Adrenal gland (tissue), 12 donors: Measurements from ENCODE around the gene MYD88. TPM values are rescaled to one million over a fixed set of nuclear protein-coding genes. Genes with fewer than 3 reads are reported as not detected.

Experiments used
- DNase-seq, 7 donors: peaks; one replicate each; pipeline ENCODE4 v3.0.0-alpha.2; 2019 to 2020
- H3K27ac ChIP-seq, 5 donors: fragments of 200-600 bp; sonication (generic) in 4 of 5; 1 replicate in 3 of 5; 2 replicates in 2 of 5; pipeline versions ENCODE4 v1.5.1 to v1.8.0; 2016 to 2020; ENCODE audit warnings: mild to moderate bottlenecking in 1 of 5
- H3K27me3 ChIP-seq: fragments of 200-600 bp; 2 replicates; pipeline ENCODE4 v1.8.0; 2021
- H3K36me3 ChIP-seq, 2 donors: fragments of 200-600 bp; replicated peaks in 1 of 2; 1 replicate in 1 of 2; 2 replicates in 1 of 2; pipeline versions ENCODE4 v1.5.1 to v1.8.0; 2018 to 2022
- H3K4me1 ChIP-seq, 2 donors: fragments of 200-600 bp; replicated peaks in 1 of 2; 1 replicate in 1 of 2; 2 replicates in 1 of 2; pipeline versions ENCODE4 v1.5.1 to v1.8.0; 2018 to 2021
- H3K4me3 ChIP-seq, 4 donors: fragments of 200-600 bp; sonication (generic) in 3 of 4; one replicate each; pipeline ENCODE4 v1.5.1; 2016 to 2018
- H3K9me3 ChIP-seq, 3 donors: fragments of 200-600 bp; sonication (generic) in 1 of 3; replicated peaks in 1 of 3; 1 replicate in 2 of 3; 2 replicates in 1 of 3; pipeline versions ENCODE4 v1.5.1 to v1.8.0; 2016 to 2021
- POLR2A ChIP-seq, 2 donors: fragments of 450-650 bp; IDR thresholded peaks; one replicate each; pipeline ENCODE4 v1.6.1; 2017; ENCODE audit warnings: antibody characterized with exemption in 2 of 2, mild to moderate bottlenecking in 2 of 2, moderate library complexity in 1 of 2
- WGBS, 4 donors: extraction: QIAGEN DNeasy Blood & Tissue Kit in 2 of 4; methylation state at CpG; one replicate each; pipeline versions ENCODE4 v1.1.5 to v1.1.7; 2013 to 2017; 5-methylcytosine and 5-hydroxymethylcytosine counted together
- intact Hi-C, 2 donors: fragments of 100-400 bp; cut with DNase I; formaldehyde crosslinking; loops; one replicate each; pipeline versions ENCODE4 v1.14.1 to v1.15.0; 2022 to 2023
- polyA plus RNA-seq, 3 donors: library from polyadenylated mRNA; stranded (reverse); fragments of 200-250 nt in 2 of 3; fragments of 350-450 nt in 1 of 3; fragmentation: Illumina TruSeq in 1 of 3; extraction: RNeasy Lipid Tissue Mini Kit (QIAGEN cat#74804) in 1 of 3; gene quantifications; one replicate each; pipeline ENCODE4 v1.2.3, GENCODE V29; 2013 to 2014
- total RNA-seq, 9 donors: library from RNA; depleted of rRNA in 4 of 9; stranded (reverse); fragments of >200 nt in 4 of 9; fragments of 120-200 nt in 1 of 9; fragmentation: NEBNext Ultra II Directional in 1 of 9; extraction: Animal tissue kit (Norgen Biotek cat#: 25700) in 1 of 9; gene quantifications; one replicate each; pipeline versions ENCODE4 v1.1.0 to v1.2.4, GENCODE V29; 2013 to 2023
- TF ChIP-seq, protein P1 (sequence below), 6 experiments: fragments of 450-650 bp in 4 of 6; fragments of 200-600 bp in 2 of 6; sonication (generic) in 1 of 6; IDR thresholded peaks; 1 replicate in 5 of 6; 2 replicates in 1 of 6; pipeline versions ENCODE4 v1.5.1 to v1.8.0; 2016 to 2021; ENCODE audit warnings: antibody characterized with exemption in 6 of 6, mild to moderate bottlenecking in 2 of 6, moderate library complexity in 1 of 6
- donor health status: healthy with polysubstance abuse.
- donor health status: Bipolar disorder and iron deficiency.
- donor health status: DM: yes; HTN: yes; CAD: no.
- donor health status: DM: no; HTN: no; CAD: no.
- donor health status: DM: no; HTN: no; CAD: no.
- donor health status: DM: yes; HTN: yes; CAD: no.

The MYD88 gene
- total and polyA plus RNA-seq, 12 donors: 3.8 to 46.6 (median 34.7) TPM

DNA sequence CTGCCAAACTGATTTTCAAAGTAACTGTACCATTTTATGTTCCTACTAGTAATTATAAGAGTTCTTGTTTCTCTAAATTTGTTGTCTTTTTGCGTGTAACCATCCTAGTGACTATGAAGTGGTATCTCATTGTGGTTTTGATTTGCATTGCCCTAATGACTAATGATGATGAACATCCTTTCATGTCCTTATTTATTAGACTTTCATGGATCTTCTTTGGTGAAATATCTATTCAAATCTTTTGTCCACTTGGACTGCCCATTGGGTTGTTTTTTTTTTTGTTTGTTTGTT is 30.5 kb downstream of the MYD88 start:
- intact Hi-C loops: no loop called here
- peaks cover 10 to 45% of the 10 kb centered on the region in 2 donors for H3K4me1 ChIP-seq

DNA sequence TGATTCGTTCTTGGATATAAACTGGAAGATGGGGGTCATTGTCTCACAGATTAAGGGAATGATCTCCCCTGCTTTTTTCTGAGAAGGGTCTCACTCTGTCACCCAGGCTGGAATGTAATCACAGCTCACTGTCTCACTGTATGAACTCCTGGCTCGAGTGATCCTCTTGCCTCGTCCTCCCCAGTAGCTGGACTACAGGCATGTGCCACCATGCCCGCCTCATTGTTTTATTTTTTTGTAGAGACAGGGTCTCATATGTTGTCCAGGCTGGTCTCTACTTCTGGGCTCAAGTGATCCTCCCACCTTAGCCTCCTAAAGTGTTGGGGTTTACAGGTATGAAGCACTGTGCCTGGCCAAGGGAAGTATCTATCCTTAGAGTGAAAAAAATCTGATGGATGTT is 32.3 kb downstream of the MYD88 start:
- intact Hi-C loops: no loop called here
- TF ChIP-seq, protein P1, sequence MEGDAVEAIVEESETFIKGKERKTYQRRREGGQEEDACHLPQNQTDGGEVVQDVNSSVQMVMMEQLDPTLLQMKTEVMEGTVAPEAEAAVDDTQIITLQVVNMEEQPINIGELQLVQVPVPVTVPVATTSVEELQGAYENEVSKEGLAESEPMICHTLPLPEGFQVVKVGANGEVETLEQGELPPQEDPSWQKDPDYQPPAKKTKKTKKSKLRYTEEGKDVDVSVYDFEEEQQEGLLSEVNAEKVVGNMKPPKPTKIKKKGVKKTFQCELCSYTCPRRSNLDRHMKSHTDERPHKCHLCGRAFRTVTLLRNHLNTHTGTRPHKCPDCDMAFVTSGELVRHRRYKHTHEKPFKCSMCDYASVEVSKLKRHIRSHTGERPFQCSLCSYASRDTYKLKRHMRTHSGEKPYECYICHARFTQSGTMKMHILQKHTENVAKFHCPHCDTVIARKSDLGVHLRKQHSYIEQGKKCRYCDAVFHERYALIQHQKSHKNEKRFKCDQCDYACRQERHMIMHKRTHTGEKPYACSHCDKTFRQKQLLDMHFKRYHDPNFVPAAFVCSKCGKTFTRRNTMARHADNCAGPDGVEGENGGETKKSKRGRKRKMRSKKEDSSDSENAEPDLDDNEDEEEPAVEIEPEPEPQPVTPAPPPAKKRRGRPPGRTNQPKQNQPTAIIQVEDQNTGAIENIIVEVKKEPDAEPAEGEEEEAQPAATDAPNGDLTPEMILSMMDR (IDR thresholded peaks at IDR 0.05): no peak
- Histone ChIP-seq H3K9me3 (no peaks in the 10 kb centered on the region), H3K27ac (no peak overlapping the region), H3K27me3 (no peaks in the 10 kb centered on the region), H3K36me3 (no peaks in the 10 kb centered on the region), H3K4me1 (peaks cover 10 to 39% of the 10 kb centered on the region in 2 donors), H3K4me3 (no peak overlapping the region)
- 91 to 93% (median 92%) methylated on average over 4 of the region's 4 CpGs for WGBS, 4 donors
- no peak for DNase-seq

More for the DNA sequence above, 30.5 kb downstream of the MYD88 start:
- Histone ChIP-seq H3K36me3 (no peaks in the 10 kb centered on the region), H3K27ac (no peak overlapping the region), H3K4me3 (no peak overlapping the region), H3K9me3 (no peaks in the 10 kb centered on the region), H3K27me3 (no peaks in the 10 kb centered on the region)
- no peak for DNase-seq
- TF ChIP-seq POLR2A (IDR thresholded peaks at IDR 0.05): no peak
- TF ChIP-seq, protein P1 (IDR thresholded peaks at IDR 0.05): no peak
- WGBS, 4 donors: 70 to 83% (median 76%) methylated on average over 1 of the region's 1 CpG

DNA sequence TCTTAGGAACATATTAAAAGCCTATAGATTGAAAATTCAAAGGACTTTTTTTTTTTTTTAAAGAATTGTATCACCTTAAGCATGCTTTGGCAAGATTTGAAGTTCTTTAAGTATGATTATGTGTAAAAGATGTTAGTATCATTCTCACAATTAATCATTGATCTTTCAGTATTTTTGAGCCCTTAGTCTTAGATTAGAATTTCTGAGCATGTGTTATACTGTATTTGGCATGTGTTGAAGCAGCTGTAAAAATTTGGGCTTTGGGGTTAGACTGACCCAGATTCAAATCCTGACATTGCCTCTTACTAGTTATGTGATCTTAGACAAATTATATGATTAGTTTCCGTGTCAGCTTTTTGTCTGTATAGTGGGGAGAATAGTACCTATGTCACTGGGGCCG is 33.2 kb downstream of the MYD88 start:
- DNase-seq: no peak
- WGBS, 4 donors: 83 to 93% (median 89%) methylated on average over 2 of the region's 2 CpGs
- no peak overlapping the region for H3K27ac ChIP-seq
- H3K27me3 ChIP-seq: no peaks in the 10 kb centered on the region
- H3K9me3 ChIP-seq: no peaks in the 10 kb centered on the region
- intact Hi-C loops: no loop called here
- no peak overlapping the region for H3K4me3 ChIP-seq
- no peaks in the 10 kb centered on the region for H3K36me3 ChIP-seq
- TF ChIP-seq, protein P1 (IDR thresholded peaks at IDR 0.05): no peak
- TF ChIP-seq POLR2A (IDR thresholded peaks at IDR 0.05): no peak
- H3K4me1 ChIP-seq: peaks cover 5 to 34% of the 10 kb centered on the region in 2 donors

DNA sequence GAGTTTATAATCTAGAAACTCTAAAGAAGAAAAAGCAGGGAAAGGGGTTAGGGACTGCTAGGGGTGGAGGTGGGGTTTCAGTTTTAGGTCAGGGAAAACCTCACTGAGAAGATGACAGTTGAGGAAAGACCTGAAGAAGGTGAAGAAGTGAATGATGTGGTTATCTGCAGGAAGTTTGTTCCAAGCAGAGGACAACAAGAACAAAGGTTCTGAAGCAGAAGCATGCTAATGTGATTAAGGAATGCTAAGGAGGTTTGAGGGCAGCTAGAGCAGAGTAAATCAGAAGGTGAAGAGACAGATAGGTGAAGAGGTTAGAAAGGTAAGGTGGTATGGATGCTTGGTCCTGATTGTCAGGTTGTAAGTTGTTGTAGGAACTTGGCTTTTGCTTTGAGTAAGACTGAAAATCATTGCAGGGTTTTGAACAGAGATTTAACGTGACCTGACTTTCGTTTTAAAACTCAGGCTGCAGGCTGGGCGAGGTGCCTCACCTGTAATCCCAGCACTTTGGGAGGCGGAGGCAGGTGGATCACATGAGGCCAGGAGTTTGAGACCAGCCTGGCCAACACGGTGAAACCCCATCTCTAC is 35.5 kb downstream of the MYD88 start:
- H3K4me3 ChIP-seq: no peak overlapping the region
- no peaks in the 10 kb centered on the region for H3K36me3 ChIP-seq
- intact Hi-C loops: no loop called here
- 66 to 97% (median 87%) methylated on average over 5 of the region's 5 CpGs for WGBS, 4 donors
- TF ChIP-seq, protein P1 (IDR thresholded peaks at IDR 0.05): no peak
- no peak for TF ChIP-seq POLR2A (IDR thresholded peaks at IDR 0.05)
- H3K9me3 ChIP-seq: no peaks in the 10 kb centered on the region
- H3K27me3 ChIP-seq: no peaks in the 10 kb centered on the region
- no peak overlapping the region for H3K27ac ChIP-seq
- no peak for DNase-seq
- H3K4me1 ChIP-seq: peaks cover 0 to 13% of the 10 kb centered on the region in 2 donors
